Metanephros (tissue), 1 donor: ENCODE data around the gene KCNJ18. TPM values are rescaled to one million over a fixed set of nuclear protein-coding genes. Genes with fewer than 3 reads are reported as not detected.

Experiments used
- total RNA-seq: library from RNA; depleted of rRNA; stranded (reverse); fragments of >200 nt; gene quantifications from one replicate; pipeline ENCODE4 v1.2.3, GENCODE V29; 2014

Gene KCNJ18
- total RNA-seq = not detected

GRCh38 chr17:21691883-21692703, at the start of gene KCNJ18:
TSS of gene KCNJ18 (plus strand) at chr17:21692523. CDS start at chr17:21702787, 10,264 bp downstream.

